Keratinocyte (primary cell): ENCODE data around the gene ACP6.

Source experiments
- EZH2 ChIP-seq: IDR thresholded peaks from one replicate; pipeline ENCODE4 v1.6.1; 2012; ENCODE audit warnings: inconsistent platforms, mild to moderate bottlenecking, low read length, moderate library complexity
- TF ChIP-seq, protein P1 (sequence below), 3 experiments: IDR thresholded peaks in 1 of 3; conservative IDR thresholded peaks in 1 of 3; optimal IDR thresholded peaks in 1 of 3; 2 replicates in 2 of 3; 3 replicates in 1 of 3; pipeline versions ENCODE3 to v1.5.1; 2011; ENCODE audit warnings: low read length in 3 of 3, mild to moderate bottlenecking in 3 of 3, moderate library complexity in 2 of 3, control low read depth in 1 of 3, inconsistent platforms in 1 of 3; ENCODE audit not compliant: insufficient read depth in 2 of 3; ENCODE audit errors: extremely low read depth in 1 of 3

- TF ChIP-seq, protein P1, sequence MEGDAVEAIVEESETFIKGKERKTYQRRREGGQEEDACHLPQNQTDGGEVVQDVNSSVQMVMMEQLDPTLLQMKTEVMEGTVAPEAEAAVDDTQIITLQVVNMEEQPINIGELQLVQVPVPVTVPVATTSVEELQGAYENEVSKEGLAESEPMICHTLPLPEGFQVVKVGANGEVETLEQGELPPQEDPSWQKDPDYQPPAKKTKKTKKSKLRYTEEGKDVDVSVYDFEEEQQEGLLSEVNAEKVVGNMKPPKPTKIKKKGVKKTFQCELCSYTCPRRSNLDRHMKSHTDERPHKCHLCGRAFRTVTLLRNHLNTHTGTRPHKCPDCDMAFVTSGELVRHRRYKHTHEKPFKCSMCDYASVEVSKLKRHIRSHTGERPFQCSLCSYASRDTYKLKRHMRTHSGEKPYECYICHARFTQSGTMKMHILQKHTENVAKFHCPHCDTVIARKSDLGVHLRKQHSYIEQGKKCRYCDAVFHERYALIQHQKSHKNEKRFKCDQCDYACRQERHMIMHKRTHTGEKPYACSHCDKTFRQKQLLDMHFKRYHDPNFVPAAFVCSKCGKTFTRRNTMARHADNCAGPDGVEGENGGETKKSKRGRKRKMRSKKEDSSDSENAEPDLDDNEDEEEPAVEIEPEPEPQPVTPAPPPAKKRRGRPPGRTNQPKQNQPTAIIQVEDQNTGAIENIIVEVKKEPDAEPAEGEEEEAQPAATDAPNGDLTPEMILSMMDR (optimal IDR thresholded peaks at IDR 0.05 in 1 of 3, IDR thresholded peaks at IDR 0.05 in 1 of 3, conservative IDR thresholded peaks at IDR 0.05 in 1 of 3; ENCODE audit: extremely low read depth in 1 of 3, insufficient read depth in 2 of 3, low read length in 3 of 3), result no peak
- no peak for TF ChIP-seq EZH2
Measured at GRCh38 chr1:147624011-147624410, 46.3 kb downstream of the ACP6 start.
